Epithelial cell of proximal tubule (primary cell): ENCODE measurements around the gene DNAJB6. TPM values are rescaled to one million over a fixed set of nuclear protein-coding genes. Genes with fewer than 3 reads are reported as not detected.
"Not testable (repeated sequence)": the region's sequence is repeated elsewhere in the genome, so short reads cannot be mapped to it uniquely, and the experiment has no call there.

ENCODE experiments used
- DNase-seq: peaks from one replicate; pipeline ENCODE4 v3.0.0-alpha.2; 2011; ENCODE audit warnings: low read depth
- H3K4me3 ChIP-seq: 2 replicates; pipeline ENCODE4 v1.5.1; 2011; ENCODE audit warnings: low read depth, mild to moderate bottlenecking, low read length
- total RNA-seq: library from RNA; depleted of rRNA; stranded (reverse); fragments of >200 nt; gene quantifications from 2 replicates; pipeline ENCODE4 v1.2.3, GENCODE V29; 2015
- TF ChIP-seq, protein P1 (sequence below): conservative IDR thresholded peaks from 2 replicates; pipeline ENCODE4 v1.5.1; 2012; ENCODE audit warnings: low read depth, mild to moderate bottlenecking, low read length

The DNAJB6 gene
- total RNA-seq, 1 donor from 2014 or later: 108 TPM

DNA sequence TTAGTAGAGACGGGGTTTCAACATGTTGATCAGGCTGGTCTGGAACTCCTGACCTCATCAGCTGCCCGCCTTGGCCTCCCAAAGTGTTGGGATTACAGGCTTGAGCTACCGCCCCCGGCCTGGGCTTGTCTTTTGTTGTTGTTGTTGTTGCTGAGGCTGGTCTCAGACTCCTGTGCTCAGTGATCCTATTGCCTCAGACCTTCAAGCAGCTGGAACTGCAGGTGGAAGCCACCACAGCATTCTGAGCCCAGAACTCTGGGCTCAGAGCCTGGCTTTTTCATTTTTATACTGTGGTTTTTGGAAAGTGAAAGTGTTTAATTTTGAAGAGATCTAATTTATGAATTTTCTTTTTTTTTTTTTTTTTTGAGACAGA, 16.2 kb upstream of the DNAJB6 start:
- TF ChIP-seq, protein P1, sequence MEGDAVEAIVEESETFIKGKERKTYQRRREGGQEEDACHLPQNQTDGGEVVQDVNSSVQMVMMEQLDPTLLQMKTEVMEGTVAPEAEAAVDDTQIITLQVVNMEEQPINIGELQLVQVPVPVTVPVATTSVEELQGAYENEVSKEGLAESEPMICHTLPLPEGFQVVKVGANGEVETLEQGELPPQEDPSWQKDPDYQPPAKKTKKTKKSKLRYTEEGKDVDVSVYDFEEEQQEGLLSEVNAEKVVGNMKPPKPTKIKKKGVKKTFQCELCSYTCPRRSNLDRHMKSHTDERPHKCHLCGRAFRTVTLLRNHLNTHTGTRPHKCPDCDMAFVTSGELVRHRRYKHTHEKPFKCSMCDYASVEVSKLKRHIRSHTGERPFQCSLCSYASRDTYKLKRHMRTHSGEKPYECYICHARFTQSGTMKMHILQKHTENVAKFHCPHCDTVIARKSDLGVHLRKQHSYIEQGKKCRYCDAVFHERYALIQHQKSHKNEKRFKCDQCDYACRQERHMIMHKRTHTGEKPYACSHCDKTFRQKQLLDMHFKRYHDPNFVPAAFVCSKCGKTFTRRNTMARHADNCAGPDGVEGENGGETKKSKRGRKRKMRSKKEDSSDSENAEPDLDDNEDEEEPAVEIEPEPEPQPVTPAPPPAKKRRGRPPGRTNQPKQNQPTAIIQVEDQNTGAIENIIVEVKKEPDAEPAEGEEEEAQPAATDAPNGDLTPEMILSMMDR: no peak
- H3K4me3 ChIP-seq: no peak overlapping the region
- DNase-seq: no peak

DNA sequence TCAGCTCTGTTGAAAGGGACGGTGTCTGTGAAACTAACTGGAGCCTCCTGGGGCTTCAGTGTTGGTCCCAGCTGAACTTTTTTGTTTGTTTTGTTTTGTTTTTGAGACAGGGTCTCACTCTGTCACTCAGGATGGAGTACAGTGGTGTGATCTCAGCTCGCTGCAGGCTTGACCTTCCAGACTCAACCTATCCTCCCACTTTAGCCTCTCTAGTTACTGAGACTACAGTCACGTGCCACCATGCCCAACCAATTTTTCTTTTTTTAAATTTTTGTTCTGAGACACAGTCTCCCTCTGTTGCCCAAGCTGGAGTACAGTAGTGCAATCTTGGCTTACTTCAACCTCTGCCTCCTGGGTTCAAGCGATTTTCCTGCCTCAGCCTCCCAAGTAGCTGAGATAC, 13.4 kb upstream of the DNAJB6 start:
- TF ChIP-seq, protein P1: no peak
- H3K4me3 ChIP-seq: no peak overlapping the region

DNA sequence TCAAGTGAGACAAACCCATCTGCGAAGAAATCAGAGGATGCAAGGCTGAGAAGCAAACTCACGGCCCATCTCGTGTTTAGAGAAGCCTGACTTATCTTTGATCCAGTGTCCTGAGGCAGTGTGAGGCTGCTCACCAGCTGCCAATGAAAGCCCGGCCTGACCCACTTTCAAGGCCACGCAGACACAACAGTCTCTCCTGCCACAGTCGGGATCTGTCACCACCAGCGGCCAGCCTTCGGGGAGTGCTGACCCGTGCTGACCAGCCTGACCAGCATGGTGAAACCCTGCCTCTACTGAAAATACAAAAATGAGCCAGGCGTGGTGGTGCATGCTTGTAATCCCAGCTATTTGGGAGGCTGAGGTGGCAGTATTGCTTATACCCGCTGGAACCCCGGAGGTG, 7.4 kb upstream of the DNAJB6 start:
- TF ChIP-seq, protein P1: no peak
- DNase-seq: no peak

More for the DNA sequence above, 13.4 kb upstream of the DNAJB6 start:
- DNase-seq: no peak

DNA sequence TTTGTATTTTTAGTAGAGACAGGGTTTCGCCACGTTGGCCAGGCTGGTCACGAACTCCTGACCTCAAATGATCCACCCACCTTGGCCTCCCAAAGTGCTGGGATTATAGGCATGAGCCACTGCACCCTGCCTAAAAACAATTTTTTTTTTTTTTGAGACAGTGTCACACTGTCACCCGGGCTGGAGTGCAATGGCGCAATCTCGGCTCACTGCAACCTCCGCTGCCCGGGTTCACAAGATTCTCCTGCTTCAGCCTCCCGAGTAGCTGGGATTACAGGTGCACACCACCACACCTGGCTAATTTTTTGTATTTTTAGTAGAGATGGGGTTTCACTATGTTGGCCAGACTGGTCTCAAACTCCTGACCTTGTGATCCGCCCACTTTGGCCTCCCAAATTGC, 6.2 kb upstream of the DNAJB6 start:
- H3K4me3 ChIP-seq, DNase-seq: not testable (repeated sequence)

More for the DNA sequence above, 7.4 kb upstream of the DNAJB6 start:
- H3K4me3 ChIP-seq: no peak overlapping the region

DNA sequence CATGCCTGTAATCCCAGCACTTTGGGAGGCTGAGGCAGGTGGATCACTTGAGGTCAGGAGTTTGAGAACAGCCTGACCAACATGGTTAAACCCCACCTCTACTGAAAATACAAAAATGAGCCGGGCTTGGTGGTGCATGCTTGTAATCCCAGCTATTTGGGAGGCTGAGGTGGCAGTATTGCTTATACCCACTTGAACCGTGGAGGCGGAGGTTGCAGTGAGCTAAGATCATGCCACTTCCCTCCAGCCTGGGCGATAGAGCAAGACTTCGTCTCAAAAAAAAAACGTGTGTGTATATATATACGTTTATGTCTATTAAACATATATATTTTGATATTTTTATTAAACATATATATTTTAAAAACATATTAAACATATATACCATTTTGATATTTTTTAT, 5.8 kb upstream of the DNAJB6 start:
- not testable (repeated sequence) for H3K4me3 ChIP-seq, DNase-seq

DNA sequence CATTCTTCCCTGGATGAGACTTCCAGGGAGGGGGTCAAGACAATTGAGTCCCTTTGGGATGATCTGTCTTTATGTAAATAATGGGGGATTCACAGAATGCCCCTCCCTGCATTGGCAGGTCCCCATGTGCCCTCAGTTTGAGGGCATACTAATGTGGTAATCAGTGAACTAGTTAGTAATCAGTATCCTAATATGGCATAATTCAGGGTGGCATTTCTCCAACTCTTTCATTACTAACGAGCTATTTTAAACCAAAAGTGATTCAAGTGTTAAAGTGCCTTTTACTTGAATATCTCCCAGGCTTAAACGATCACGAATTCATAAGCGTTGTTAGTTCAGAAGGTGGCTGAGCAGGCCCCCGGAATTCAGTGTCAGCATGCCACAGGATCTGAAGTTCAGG, 1.6 kb upstream of the DNAJB6 start:
- H3K4me3 ChIP-seq: no peak overlapping the region
- TF ChIP-seq, protein P1: no peak
- DNase-seq: peak; percentile 44

DNA sequence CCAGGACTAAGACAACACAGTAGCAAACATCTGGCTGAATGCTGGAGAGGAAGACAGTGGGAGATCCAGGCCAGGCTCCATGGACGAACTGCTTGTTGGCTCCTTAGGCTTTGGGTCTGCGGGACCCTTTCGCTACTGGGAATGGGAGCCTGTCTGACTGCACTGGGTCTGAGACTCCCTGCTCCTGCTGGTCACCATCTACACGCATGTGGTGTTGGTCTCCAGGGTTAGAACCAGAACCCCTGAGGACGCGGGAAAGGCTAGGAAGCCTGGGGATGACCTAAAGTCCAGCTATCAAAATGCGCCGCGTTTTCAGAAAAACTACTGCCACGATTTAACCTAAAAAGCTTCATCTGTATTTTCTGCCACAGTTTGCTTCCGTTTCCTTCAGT, 817 bp upstream of the DNAJB6 start:
- DNase-seq: no peak
- H3K4me3 ChIP-seq: peak overlapping the region; percentile 79
- TF ChIP-seq, protein P1: no peak

DNA sequence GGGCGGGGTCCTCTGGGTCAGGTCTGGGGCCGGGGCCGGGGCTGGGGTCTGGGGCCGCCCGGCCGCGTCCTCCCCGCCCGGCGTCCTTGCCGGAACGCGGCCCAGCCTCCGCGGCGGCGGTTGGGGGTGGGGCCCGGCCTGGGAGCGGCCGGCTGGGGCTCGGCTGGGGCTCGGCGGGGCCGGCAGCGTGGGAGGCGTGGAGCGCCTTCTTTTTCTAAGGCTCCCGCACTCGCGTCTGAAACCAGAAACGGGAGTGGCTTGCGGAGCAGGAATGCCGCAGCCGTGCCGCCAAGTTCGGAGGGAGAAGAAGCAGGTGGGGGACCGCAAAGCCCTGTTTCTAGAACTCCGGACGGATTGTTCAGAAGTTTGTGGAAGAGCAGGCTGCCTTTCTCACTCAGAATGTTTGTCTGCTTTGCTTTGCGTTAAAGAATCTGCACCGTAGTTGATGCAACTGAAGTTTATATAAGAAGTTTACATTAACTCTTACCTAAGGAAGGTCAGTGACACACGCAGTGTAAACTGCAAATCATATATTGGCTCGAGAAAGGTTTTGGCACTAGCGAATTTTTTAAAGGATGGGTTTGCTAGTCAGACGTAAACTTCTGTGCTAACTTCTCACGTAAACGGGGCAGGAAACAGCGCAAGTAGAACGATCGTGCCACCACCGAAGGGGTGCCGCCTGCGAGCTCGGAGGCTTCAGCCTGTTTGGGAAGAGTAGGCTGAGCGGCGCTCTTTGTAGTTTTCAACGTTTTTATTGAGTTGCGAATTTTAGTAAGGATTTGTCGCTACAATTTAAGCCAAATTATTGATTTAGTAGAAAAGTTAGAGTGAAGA, 729 bp downstream of the DNAJB6 start:
- TF ChIP-seq, protein P1: no peak
- peak overlapping the region; percentile 79 for H3K4me3 ChIP-seq
- peak; percentile 16 for DNase-seq
